GM19328 (cell line): ENCODE results near the gene WAS.
A peak's percentile ranks its signal among the peaks of the same experiment; 100 is the strongest.
"Not testable (repeated sequence)": the region's sequence is repeated elsewhere in the genome, so short reads cannot be mapped to it uniquely, and the experiment has no call there.

ENCODE experiments used
- ATAC-seq: cut with Tn5 transposase; IDR thresholded peaks from one replicate; pipeline ENCODE4 v1.9.1; 2021; ENCODE audit warnings: mild to moderate bottlenecking, moderate library complexity; ENCODE audit not compliant: unreplicated experiment

The WAS gene

GRCh38 chrX:48683411-48683982 lies at the start of gene WAS:
WAS (plus strand) TSS chrX:48683799; CDS start chrX:48683854, 55 bp downstream.
- peak; percentile 55 for ATAC-seq

- ATAC-seq: no peak
Observed at GRCh38 chrX:48636301-48636700, 47.3 kb upstream of the WAS start.

- no peak for ATAC-seq
Observed at GRCh38 chrX:48636776-48637175, 46.8 kb upstream of the WAS start.

GRCh38 chrX:48645669-48646068 lies 37.9 kb upstream of the WAS start:
- no peak for ATAC-seq

GRCh38 chrX:48648336-48648751 lies 35.3 kb upstream of the WAS start:
- no peak for ATAC-seq

GRCh38 chrX:48649102-48649501 lies 34.5 kb upstream of the WAS start:
- no peak for ATAC-seq

- ATAC-seq: not testable (repeated sequence)
Observed at GRCh38 chrX:48652055-48652579, 31.5 kb upstream of the WAS start.

GRCh38 chrX:48654746-48655145 lies 28.9 kb upstream of the WAS start:
- not testable (repeated sequence) for ATAC-seq

GRCh38 chrX:48659686-48660085 lies 23.9 kb upstream of the WAS start:
- ATAC-seq: not testable (repeated sequence)

GRCh38 chrX:48663241-48663640 lies 20.4 kb upstream of the WAS start:
- ATAC-seq: no peak

- no peak for ATAC-seq
Observed at GRCh38 chrX:48664156-48664555, 19.4 kb upstream of the WAS start.

- ATAC-seq: no peak
Observed at GRCh38 chrX:48665991-48666390, 17.6 kb upstream of the WAS start.

- no peak for ATAC-seq
Observed at GRCh38 chrX:48666649-48667048, 16.9 kb upstream of the WAS start.

GRCh38 chrX:48667509-48667908 lies 16.1 kb upstream of the WAS start:
- ATAC-seq: no peak

GRCh38 chrX:48668187-48668586 lies 15.4 kb upstream of the WAS start:
- not testable (repeated sequence) for ATAC-seq

- ATAC-seq: peak; percentile 86
Observed at GRCh38 chrX:48676106-48676892, 7.3 kb upstream of the WAS start.

- peak; percentile 18 for ATAC-seq
Observed at GRCh38 chrX:48676893-48677270, 6.7 kb upstream of the WAS start.

- ATAC-seq: no peak
Observed at GRCh38 chrX:48677516-48677915, 6.1 kb upstream of the WAS start.

- not testable (repeated sequence) for ATAC-seq
Observed at GRCh38 chrX:48680467-48680866, 3.1 kb upstream of the WAS start.

- not testable (repeated sequence) for ATAC-seq
Observed at GRCh38 chrX:48680925-48681324, 2.7 kb upstream of the WAS start.

GRCh38 chrX:48681539-48682183 lies 1.9 kb upstream of the WAS start:
- ATAC-seq: no peak

GRCh38 chrX:48682795-48683194 lies 804 bp upstream of the WAS start:
- ATAC-seq: not testable (repeated sequence)
